Large intestine (tissue), 3 donors: ENCODE results near the gene CEP57L1. TPM values are rescaled to one million over a fixed set of nuclear protein-coding genes. Genes with fewer than 3 reads are reported as not detected.
A peak's percentile ranks its signal among the peaks of the same experiment; 100 is the strongest.
"Not testable (repeated sequence)": the region's sequence is repeated elsewhere in the genome, so short reads cannot be mapped to it uniquely, and the experiment has no call there.

Source experiments
- DNase-seq, 2 donors: peaks; one replicate each; pipeline versions ENCODE4 v3.0.0 to v3.0.0-alpha.2; 2013
- H3K27ac ChIP-seq: one replicate; pipeline ENCODE4 v1.5.1; 2013; ENCODE audit warnings: low read length
- H3K27me3 ChIP-seq: 2 replicates; pipeline ENCODE4 v1.6.1; 2013; ENCODE audit warnings: low read length; ENCODE audit not compliant: control insufficient read depth, insufficient read depth
- H3K36me3 ChIP-seq: 2 replicates; pipeline ENCODE4 v1.6.1; 2013; ENCODE audit warnings: low read length; ENCODE audit not compliant: control insufficient read depth, insufficient read depth
- H3K4me1 ChIP-seq: one replicate; pipeline ENCODE4 v1.6.1; 2013; ENCODE audit warnings: low read length; ENCODE audit not compliant: control insufficient read depth, insufficient read depth
- H3K4me3 ChIP-seq: one replicate; pipeline ENCODE4 v1.5.1; 2013; ENCODE audit warnings: low read length
- H3K9me3 ChIP-seq: one replicate; pipeline ENCODE4 v1.6.1; 2013; ENCODE audit warnings: mild to moderate bottlenecking, low read depth, low read length, moderate library complexity; ENCODE audit not compliant: control insufficient read depth
- WGBS: methylation state at CpG from one replicate; pipeline ENCODE4 v1.1.5; 2013; ENCODE audit warnings: low lambda C conversion rate; ENCODE audit not compliant: insufficient coverage; 5-methylcytosine and 5-hydroxymethylcytosine counted together
- polyA plus RNA-seq: library from polyadenylated mRNA; unstranded; fragments of 120-200 nt; gene quantifications from one replicate; pipeline ENCODE4 v1.2.1, GENCODE V29; 2013

CEP57L1 gene
- polyA plus RNA-seq, 1 donor, result 14.3 TPM

DNA sequence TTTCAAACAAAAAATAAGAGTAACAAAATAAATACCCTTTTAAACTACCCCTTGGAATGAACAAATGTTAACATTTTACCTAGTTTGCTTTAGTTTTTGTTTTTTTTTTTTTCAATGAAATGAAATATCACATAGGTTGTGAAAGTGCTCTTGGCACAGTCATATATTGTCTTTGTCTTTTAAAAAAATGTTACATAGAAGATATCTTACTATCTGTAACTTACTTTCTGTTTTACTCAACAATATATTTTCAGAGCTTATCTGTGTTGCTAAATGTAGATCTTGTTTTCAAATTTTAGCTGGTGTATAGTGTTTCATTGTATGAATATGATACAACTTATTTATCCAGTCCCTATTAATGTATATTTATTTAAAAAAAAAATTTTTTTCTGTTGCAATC is 8.6 kb downstream of the CEP57L1 start:
- H3K9me3 ChIP-seq, result no peaks in the 10 kb centered on the region
- no peaks in the 10 kb centered on the region for H3K4me1 ChIP-seq
- DNase-seq, result no peak
- peaks cover 3% of the 10 kb centered on the region for H3K36me3 ChIP-seq
- no peak overlapping the region for H3K27ac ChIP-seq
- H3K27me3 ChIP-seq, result no peaks in the 10 kb centered on the region
- no peak overlapping the region for H3K4me3 ChIP-seq

DNA sequence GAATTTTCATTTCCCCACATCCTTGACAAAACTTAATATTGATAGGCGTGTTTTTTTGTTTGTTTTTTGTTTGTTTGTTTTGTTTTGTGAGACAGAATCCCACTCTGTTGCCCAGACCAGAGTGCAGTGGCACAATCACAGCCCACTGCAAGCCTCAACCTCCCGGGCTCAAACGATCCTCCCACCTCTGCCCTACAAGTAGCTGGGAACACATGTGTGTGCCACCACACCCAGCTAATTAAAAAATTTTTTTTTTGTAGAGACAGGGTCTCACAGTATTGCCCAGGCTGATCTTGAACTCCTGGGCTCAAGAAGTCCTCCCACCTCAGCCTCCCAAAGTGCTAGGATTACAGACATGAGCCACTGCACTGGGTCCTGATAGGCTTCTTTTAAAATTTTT is 9.2 kb downstream of the CEP57L1 start:
- Histone ChIP-seq H3K36me3 (peaks cover 3% of the 10 kb centered on the region), H3K4me1 (no peaks in the 10 kb centered on the region), H3K9me3 (no peaks in the 10 kb centered on the region), H3K27me3 (no peaks in the 10 kb centered on the region), H3K27ac (no peak overlapping the region), H3K4me3 (no peak overlapping the region)
- 100% methylated on average over 1 of the region's 3 CpGs for WGBS
- no peak for DNase-seq

DNA sequence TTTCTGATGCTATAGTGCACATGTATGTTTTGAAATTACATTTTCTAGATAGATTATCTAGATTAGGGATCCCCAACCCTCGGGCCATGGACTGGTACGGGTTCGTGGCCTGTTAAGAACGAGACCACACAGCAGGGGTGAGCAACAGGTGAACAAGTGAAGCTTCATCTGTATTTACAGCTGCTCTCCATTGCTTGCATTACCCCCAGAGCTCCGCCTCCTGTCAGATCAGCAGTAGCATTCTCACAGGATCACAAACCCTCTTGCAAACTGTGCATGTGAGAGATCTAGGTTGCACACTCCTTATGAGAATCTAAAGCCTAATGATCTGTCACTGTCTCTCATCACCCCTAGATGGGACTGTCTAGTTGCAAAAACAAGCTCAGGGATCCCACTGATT is 10.4 kb downstream of the CEP57L1 start:
- H3K9me3 ChIP-seq, result no peaks in the 10 kb centered on the region
- H3K27me3 ChIP-seq, result no peaks in the 10 kb centered on the region
- WGBS, result no CpG with 5 or more reads among the region's 5 CpGs
- H3K27ac ChIP-seq, result no peak overlapping the region
- H3K36me3 ChIP-seq, result peaks cover 3% of the 10 kb centered on the region
- no peak overlapping the region for H3K4me3 ChIP-seq
- H3K4me1 ChIP-seq, result no peaks in the 10 kb centered on the region
- DNase-seq, result no peak

DNA sequence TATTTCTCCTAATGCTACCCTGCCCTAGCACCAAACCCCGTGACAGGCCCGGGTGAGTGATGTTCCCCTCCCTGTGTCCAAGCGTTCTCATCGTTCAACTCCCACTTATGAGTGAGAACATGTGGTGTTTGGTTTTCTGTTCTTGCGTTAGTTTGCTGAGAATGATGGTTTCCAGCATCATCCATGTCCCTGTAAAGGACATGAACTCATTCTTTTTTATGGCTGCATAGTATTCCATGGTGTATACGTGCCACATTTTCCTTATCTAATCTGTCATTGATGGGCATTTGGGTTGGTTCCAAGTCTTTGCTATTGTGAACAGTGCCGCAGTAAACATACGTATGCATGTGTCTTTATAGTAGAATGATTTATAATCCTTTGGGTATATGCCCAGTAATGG is 14.4 kb downstream of the CEP57L1 start:
- H3K4me3 ChIP-seq, DNase-seq, H3K27ac ChIP-seq, H3K4me1 ChIP-seq, H3K27me3 ChIP-seq, H3K36me3 ChIP-seq, H3K9me3 ChIP-seq: not testable (repeated sequence)
- WGBS, result no CpG with 5 or more reads among the region's 8 CpGs

DNA sequence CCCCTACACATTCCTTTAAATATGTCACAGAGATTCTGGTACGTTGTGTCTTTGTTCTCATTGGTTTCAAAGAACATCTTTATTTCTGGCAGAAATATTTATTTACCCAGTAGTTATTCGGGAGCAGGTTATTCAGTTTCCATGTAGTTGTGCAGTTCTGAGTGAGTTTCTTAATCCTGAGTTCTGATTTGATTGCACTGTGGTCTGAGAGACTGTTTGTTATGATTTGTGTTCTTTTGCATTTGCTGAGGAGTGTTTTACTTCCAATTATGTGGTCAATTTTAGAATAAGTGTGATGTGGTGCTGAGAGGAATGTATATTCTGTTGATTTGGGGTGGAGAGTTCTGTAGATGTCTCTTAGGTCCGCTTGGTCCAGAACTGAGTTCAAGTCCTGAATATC is 17.4 kb downstream of the CEP57L1 start:
- not testable (repeated sequence) for H3K27ac ChIP-seq, H3K36me3 ChIP-seq, H3K27me3 ChIP-seq, H3K4me1 ChIP-seq, H3K9me3 ChIP-seq, DNase-seq, H3K4me3 ChIP-seq
- 100% methylated on average over 1 of the region's 3 CpGs for WGBS

DNA sequence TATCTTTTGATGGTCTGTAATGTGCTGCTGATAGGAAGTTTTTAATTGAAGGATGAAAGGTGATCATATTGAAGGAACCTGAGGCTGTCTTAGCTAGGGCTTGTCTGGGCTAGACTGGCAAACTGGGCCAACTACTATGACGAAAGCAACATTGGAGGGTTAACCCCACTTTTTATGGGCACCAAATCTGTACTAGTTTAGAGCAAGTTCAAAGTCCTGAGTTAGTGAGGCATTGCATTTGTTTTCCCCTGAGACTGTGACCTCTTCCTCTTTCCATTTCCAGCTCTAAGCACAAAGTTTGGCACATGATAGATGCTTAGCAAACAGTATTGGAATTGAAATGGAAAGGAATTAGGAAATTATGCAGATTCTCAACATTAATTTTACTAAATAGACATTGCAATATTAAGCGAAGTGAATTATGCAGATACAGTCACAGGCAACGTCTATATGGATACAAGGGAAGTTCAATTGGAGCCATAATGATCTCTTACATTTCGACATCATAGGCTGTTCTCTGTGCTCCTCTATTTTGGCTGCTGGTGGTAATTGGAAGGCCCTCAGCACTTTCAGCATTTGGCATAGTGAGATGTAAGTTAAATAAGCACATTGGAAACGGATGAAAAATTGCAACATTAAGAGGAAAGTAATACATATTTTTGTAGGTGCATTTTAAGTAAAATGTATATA is 22.2 kb downstream of the CEP57L1 start:
- H3K9me3 ChIP-seq, result no peaks in the 10 kb centered on the region
- peaks cover 5% of the 10 kb centered on the region for H3K4me1 ChIP-seq
- 82% methylated on average over 1 of the region's 5 CpGs for WGBS
- DNase-seq, result peak; percentile 55 to 78
- H3K36me3 ChIP-seq, result no peaks in the 10 kb centered on the region
- H3K27ac ChIP-seq, result no peak overlapping the region
- no peaks in the 10 kb centered on the region for H3K27me3 ChIP-seq
- H3K4me3 ChIP-seq, result no peak overlapping the region

GRCh38 chr6:109118337-109118736 is 23.0 kb downstream of the CEP57L1 start:
- Histone ChIP-seq H3K9me3 (no peaks in the 10 kb centered on the region), H3K4me1 (peaks cover 5% of the 10 kb centered on the region), H3K27ac (no peak overlapping the region), H3K36me3 (no peaks in the 10 kb centered on the region), H3K4me3 (no peak overlapping the region), H3K27me3 (no peaks in the 10 kb centered on the region)
- WGBS, result no CpG with 5 or more reads among the region's 5 CpGs
- DNase-seq, result no peak

DNA sequence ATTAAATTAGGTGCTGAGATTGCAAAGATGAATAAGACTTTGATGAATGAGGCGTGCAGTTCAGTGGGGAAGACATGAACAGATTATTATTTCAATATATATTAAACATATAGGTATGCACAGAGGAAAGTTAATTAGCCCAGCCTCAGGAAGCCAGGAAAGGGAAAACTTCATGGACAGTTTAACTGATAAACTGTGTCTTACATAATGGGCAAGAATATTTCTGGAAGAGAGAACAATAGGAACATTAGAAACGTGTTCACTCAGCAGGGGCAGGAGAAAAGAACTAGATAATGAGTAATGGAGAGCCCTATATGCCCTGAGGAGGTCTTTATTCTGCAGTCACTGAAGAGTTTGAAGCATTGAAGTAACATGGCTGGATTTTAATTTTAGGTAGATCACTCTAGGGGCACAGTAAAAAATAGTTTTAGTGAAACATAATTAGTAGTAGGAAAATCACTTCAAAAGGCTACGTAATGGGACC is 23.6 kb downstream of the CEP57L1 start:
- no peaks in the 10 kb centered on the region for H3K36me3 ChIP-seq
- no peak overlapping the region for H3K4me3 ChIP-seq
- peaks cover 5% of the 10 kb centered on the region for H3K4me1 ChIP-seq
- DNase-seq, result no peak
- no peaks in the 10 kb centered on the region for H3K9me3 ChIP-seq
- 90% methylated on average over 3 of the region's 3 CpGs for WGBS
- H3K27me3 ChIP-seq, result no peaks in the 10 kb centered on the region
- no peak overlapping the region for H3K27ac ChIP-seq

DNA sequence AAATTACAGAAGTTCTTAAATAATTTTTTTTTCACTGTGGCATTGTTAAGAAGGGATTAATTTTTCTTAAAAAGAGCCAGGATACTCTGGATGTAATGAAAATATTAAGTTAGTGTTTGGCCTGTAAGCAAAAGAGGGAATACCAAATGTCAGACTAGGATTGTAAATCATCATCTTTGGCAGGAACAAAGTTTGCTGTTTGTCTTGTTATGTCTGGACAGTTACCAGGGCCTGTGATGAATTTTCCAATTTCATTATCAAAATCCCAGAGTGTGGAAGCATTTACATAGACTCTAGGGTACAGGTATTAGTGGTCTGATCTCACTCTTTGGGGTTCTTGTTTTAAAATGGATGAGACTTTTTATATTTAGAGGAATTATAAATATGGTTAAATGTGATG is 26.1 kb downstream of the CEP57L1 start:
- Histone ChIP-seq H3K9me3 (no peaks in the 10 kb centered on the region), H3K27me3 (no peaks in the 10 kb centered on the region), H3K27ac (no peak overlapping the region), H3K4me3 (no peak overlapping the region), H3K36me3 (no peaks in the 10 kb centered on the region), H3K4me1 (peaks cover 5% of the 10 kb centered on the region)
- DNase-seq, result no peak

GRCh38 chr6:109124219-109124618 is 28.9 kb downstream of the CEP57L1 start:
- no peaks in the 10 kb centered on the region for H3K9me3 ChIP-seq
- no peaks in the 10 kb centered on the region for H3K36me3 ChIP-seq
- no peak overlapping the region for H3K4me3 ChIP-seq
- WGBS, result 67% methylated on average over 1 of the region's 2 CpGs
- DNase-seq, result peak; percentile 11 to 56
- no peaks in the 10 kb centered on the region for H3K27me3 ChIP-seq
- H3K4me1 ChIP-seq, result peaks cover 5% of the 10 kb centered on the region
- H3K27ac ChIP-seq, result no peak overlapping the region

DNA sequence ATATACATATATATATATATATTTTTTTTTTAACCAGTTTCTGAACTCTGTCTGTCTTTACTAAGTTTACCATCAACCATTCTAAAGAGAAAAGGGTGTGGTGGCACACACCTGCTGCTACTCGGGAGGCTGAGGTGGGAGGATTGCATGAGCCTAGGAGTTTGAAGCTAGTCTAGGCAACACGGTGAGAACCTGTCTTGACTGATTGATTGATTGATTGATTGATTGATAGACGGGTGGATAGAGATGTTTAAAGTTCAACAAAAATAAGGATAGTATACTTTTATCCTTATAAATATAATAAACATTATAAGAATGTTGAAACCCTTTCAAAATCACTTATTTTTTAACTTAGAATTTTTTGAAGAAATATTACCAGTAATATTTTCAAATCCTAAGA is 30.2 kb downstream of the CEP57L1 start:
- H3K27ac ChIP-seq, result no peak overlapping the region
- peaks cover 5% of the 10 kb centered on the region for H3K4me1 ChIP-seq
- H3K4me3 ChIP-seq, result no peak overlapping the region
- no peaks in the 10 kb centered on the region for H3K27me3 ChIP-seq
- H3K36me3 ChIP-seq, result no peaks in the 10 kb centered on the region
- H3K9me3 ChIP-seq, result no peaks in the 10 kb centered on the region
- no peak for DNase-seq
- WGBS, result 100% methylated on average over 1 of the region's 3 CpGs
